Stimulated activated CD8-positive, alpha-beta memory T cell treated with anti-CD3 and anti-CD28 coated beads, Interleukin-7, amount 100 ng/mL, for 48 hours (primary cell): ENCODE results near the gene POLR2A.
"Not testable (repeated sequence)": the region's sequence is repeated elsewhere in the genome, so short reads cannot be mapped to it uniquely, and the experiment has no call there.

ENCODE experiments used
- DNase-seq, 2 donors: peaks; one replicate each; pipeline ENCODE4 v3.0.0-alpha.2; 2020; ENCODE audit warnings: low read depth in 1 of 2; ENCODE audit errors: extremely low read depth in 1 of 2

POLR2A gene

GRCh38 chr17:7477392-7478275 lies 6.5 kb upstream of the POLR2A start:
- DNase-seq: no peak

- peak in 1 of 2 donors; percentile 42 for DNase-seq
These were observed 5.6 kb upstream of the POLR2A start for GRCh38 chr17:7478276-7479212.

- no peak for DNase-seq
These were observed 4.7 kb upstream of the POLR2A start, which contains the start of gene ZBTB4 for GRCh38 chr17:7479213-7480088. Gene ZBTB4 (minus strand): TSS chr17:7479631. CDS start chr17:7466801, 12,830 bp downstream.

GRCh38 chr17:7480089-7480384 lies 4.1 kb upstream of the POLR2A start:
- no peak for DNase-seq

- not testable (repeated sequence) for DNase-seq
These were observed 2.9 kb upstream of the POLR2A start, which contains the start of gene SLC35G6 for GRCh38 chr17:7481275-7481674. Gene SLC35G6 (plus strand): TSS chr17:7481446. CDS start chr17:7481517, 71 bp downstream.

- not testable (repeated sequence) for DNase-seq
These were observed 2.1 kb upstream of the POLR2A start for GRCh38 chr17:7481842-7482741.

GRCh38 chr17:7482742-7483088 lies 1.5 kb upstream of the POLR2A start:
- DNase-seq: not testable (repeated sequence)

- DNase-seq: peak; percentile 83 to 84
These were observed 705 bp upstream of the POLR2A start for GRCh38 chr17:7483255-7484066.

- DNase-seq: no peak
These were observed 782 bp downstream of the POLR2A start for GRCh38 chr17:7484919-7485377.

GRCh38 chr17:7486181-7486580 lies 2.0 kb downstream of the POLR2A start:
- DNase-seq: no peak

- no peak for DNase-seq
These were observed 6.0 kb downstream of the POLR2A start for GRCh38 chr17:7490144-7490543.

GRCh38 chr17:7491583-7491982 lies 7.4 kb downstream of the POLR2A start:
- DNase-seq: no peak

GRCh38 chr17:7493941-7494340 lies 9.8 kb downstream of the POLR2A start:
- no peak for DNase-seq

- DNase-seq: no peak
These were observed 11.8 kb downstream of the POLR2A start for GRCh38 chr17:7495906-7496434.

GRCh38 chr17:7496470-7497183 lies 12.5 kb downstream of the POLR2A start:
- DNase-seq: no peak

- no peak for DNase-seq
These were observed 13.1 kb downstream of the POLR2A start for GRCh38 chr17:7497228-7497627.

GRCh38 chr17:7497636-7498035 lies 13.5 kb downstream of the POLR2A start:
- DNase-seq: no peak

- DNase-seq: no peak
These were observed 15.0 kb downstream of the POLR2A start for GRCh38 chr17:7499161-7499560.
